HFFc6 (cell line): ENCODE data around the gene TNNI2. TPM values are rescaled to one million over a fixed set of nuclear protein-coding genes. Genes with fewer than 3 reads are reported as not detected.

Experiments
- DNase-seq: peaks from one replicate; pipeline ENCODE4 v3.0.0-alpha.2; 2018
- H3K27ac Mint-ChIP-seq: 2 replicates; pipeline ENCODE4 v1.8.0; 2020; ENCODE audit warnings: mild to moderate bottlenecking, mixed read lengths
- H3K27me3 Mint-ChIP-seq: 2 replicates; pipeline ENCODE4 v1.8.0; 2021; ENCODE audit warnings: mild to moderate bottlenecking, moderate library complexity, mixed read lengths; ENCODE audit not compliant: insufficient read depth
- H3K36me3 Mint-ChIP-seq: 2 replicates; pipeline ENCODE4 v1.8.0; 2021; ENCODE audit warnings: low read depth, mixed read lengths
- H3K4me1 Mint-ChIP-seq: 2 replicates; pipeline ENCODE4 v1.8.0; 2020; ENCODE audit warnings: low read depth, mixed read lengths
- H3K4me3 Mint-ChIP-seq: 2 replicates; pipeline ENCODE4 v1.8.0; 2020; ENCODE audit warnings: mild to moderate bottlenecking, moderate library complexity, mixed read lengths
- H3K9me3 Mint-ChIP-seq: 2 replicates; pipeline ENCODE4 v1.8.0; 2020; ENCODE audit warnings: mild to moderate bottlenecking, mixed read lengths
- CTCF ChIP-seq: fragments of 200-600 bp; sonication (generic); IDR thresholded peaks from 2 replicates; pipeline ENCODE4 v1.5.0; 2021; ENCODE audit warnings: antibody characterized with exemption, mild to moderate bottlenecking
- total RNA-seq, 6 experiments: library from RNA; stranded (reverse); fragmentation: NEBNext Ultra II Directional; extraction: Animal tissue kit (Norgen Biotek cat#: 25700); gene quantifications; 2 replicates in 1 of 6; 3 replicates in 5 of 6; pipeline ENCODE4 v1.2.3, GENCODE V29; 2021

Gene TNNI2
- total RNA-seq, 6 experiments from 2014 or later, result not detected

DNA sequence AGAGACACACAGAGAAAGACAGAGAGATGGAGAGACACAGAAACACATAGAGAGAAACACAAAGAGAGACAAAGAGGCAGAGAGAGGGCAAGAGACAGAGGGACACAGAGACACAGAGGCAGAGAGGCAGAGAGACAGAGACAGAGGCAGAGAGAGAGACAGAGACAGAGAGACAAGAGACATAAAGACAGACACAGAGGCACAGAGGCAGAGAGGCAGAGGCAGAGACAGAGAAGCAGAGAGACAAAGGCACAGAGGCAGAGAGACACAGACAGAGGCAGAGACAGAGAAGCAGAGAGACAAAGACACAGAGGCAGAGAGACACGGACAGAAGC lies 6.3 kb downstream of the TNNI2 start:
- H3K9me3 Mint-ChIP-seq, result no peaks in the 10 kb centered on the region
- no peak overlapping the region for H3K4me3 Mint-ChIP-seq
- peaks cover 38% of the 10 kb centered on the region for H3K27me3 Mint-ChIP-seq
- no peak for DNase-seq
- H3K4me1 Mint-ChIP-seq, result no peaks in the 10 kb centered on the region; the same call in 1 of the 2 replicates
- no peaks in the 10 kb centered on the region for H3K36me3 Mint-ChIP-seq
- no peak overlapping the region for H3K27ac Mint-ChIP-seq
- TF ChIP-seq CTCF, result no peak

DNA sequence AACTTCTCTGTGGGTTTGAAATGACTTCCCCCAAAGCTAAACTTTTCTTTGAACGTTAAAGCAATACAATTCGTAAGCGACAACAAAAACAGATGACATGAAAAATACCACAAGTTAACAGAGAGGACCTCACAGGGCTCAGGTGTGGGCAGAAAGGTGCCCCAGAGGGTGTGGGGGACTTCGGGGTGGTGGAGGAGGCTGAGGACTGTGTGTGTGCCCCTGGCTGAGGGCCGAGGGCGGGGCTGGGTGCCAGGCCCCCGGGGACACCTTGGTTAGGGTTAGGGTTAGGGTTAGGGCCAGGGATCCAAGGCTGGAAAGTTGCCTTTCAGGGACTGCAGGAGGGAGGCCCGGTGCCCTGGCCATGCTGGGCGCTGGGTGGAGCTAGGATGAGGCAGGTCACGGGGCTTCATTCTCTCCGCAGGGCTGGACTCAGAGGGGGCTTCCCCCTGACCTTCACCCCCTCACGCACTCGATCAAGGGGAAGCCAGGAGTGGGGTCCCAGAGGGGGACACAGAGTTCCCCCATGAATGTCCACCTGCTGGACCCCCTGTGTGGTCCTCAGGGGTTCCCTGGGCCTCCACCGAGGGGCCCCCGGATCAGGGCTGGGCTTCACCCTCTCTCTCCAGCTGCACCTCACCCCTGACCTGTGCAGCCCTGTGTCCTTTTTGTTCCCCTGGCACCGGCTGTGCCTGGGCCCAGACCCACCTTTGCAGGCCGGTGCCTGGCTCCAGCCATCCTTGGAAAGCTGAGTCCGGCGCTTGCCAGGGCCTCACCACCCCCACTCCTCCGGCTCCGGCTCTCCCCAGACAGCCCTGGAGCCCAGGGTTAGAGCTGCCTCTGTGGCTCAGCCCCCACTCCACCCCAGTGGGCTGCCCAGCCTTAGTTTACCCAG lies 7.0 kb downstream of the TNNI2 start:
- no peak for DNase-seq
- Mint-ChIP-seq H3K9me3 (no peaks in the 10 kb centered on the region), H3K27me3 (peaks cover 38% of the 10 kb centered on the region), H3K4me1 (no peaks in the 10 kb centered on the region; the same call in 1 of the 2 replicates), H3K36me3 (no peaks in the 10 kb centered on the region), H3K27ac (no peak overlapping the region), H3K4me3 (no peak overlapping the region)
- TF ChIP-seq CTCF, result no peak

- TF ChIP-seq CTCF, result no peak
- H3K4me3 Mint-ChIP-seq, result no peak overlapping the region
- no peaks in the 10 kb centered on the region for H3K9me3 Mint-ChIP-seq
- no peaks in the 10 kb centered on the region; the same call in 1 of the 2 replicates for H3K4me1 Mint-ChIP-seq
- DNase-seq, result no peak
- no peaks in the 10 kb centered on the region for H3K36me3 Mint-ChIP-seq
- peaks cover 39% of the 10 kb centered on the region for H3K27me3 Mint-ChIP-seq
- H3K27ac Mint-ChIP-seq, result no peak overlapping the region
Observed at GRCh38 chr11:1846453-1846932, 7.7 kb downstream of the TNNI2 start.

DNA sequence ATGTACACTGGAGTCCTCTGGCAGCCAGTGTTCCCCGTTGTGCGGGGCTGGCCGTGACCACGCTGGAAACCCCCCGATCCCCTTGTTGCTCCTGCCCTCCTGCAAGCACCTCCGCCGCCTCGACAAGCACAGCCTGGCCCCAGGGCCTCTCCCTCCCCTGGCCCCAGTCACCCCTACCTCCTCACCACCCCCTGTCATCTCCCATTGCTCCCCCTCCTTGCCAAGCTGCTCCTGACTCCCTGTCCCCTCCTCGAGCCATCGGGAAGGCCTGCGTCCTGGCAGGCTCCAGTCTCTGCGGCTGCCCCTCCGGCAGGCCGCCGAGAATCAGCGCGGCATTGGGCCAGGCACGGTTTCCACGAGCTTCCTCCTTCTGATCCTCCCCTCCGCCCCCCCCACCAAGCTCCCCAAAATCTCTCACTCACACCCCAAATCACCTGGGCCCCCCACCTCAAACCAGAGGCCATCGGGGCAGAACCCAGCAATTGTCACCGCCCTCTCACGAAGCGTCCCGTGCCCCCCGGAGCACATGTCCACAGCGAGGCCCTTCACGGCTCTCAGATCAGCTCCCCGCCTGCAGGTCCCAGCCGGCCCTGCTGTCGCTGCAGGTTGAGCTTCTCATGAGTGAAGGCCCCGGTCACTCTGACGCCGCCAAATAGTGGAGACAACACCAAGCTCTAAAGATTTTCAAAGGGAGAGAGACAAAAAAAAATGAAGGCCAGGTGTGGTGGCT lies 8.4 kb downstream of the TNNI2 start:
- DNase-seq, result no peak
- Mint-ChIP-seq H3K4me3 (no peak overlapping the region), H3K36me3 (no peaks in the 10 kb centered on the region), H3K4me1 (no peaks in the 10 kb centered on the region; the same call in 1 of the 2 replicates), H3K9me3 (no peaks in the 10 kb centered on the region), H3K27me3 (peaks cover 40% of the 10 kb centered on the region), H3K27ac (no peak overlapping the region)
- TF ChIP-seq CTCF, result no peak

DNA sequence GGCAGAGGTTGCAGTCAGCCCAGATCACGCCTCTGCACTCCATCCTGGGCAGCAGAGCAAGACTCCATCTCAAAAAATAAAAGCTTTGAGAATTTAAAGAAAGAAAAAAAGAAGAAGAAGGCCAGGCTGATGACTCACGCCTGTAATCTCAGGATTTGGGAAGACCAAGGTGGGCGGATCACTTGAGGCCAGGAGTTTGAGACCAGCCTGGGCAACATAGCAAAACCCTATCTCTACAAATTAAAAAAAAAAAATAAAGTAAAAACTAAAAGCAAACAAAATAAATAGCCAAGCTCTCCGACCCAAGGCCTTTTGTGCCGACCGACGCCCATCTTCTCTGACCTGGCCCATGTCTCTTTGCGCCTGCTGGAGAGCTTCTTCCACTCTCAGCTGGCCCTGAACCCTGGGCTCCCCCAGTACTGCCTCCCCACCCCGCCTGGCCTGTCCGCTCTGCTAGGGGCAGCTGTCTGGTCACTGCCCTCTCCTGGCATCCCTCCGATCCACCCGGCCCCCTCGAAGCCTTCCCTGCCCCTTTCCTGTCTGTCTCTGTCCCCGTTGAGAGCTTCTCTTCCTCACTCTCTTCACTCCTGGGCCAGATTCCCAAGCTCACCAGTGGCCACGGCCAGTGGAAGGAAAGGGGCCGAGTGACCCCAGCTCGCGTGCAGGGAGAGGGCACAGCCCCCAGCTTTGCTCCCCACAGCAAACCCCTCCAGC lies 9.3 kb downstream of the TNNI2 start:
- Mint-ChIP-seq H3K27me3 (peaks cover 41% of the 10 kb centered on the region), H3K9me3 (no peaks in the 10 kb centered on the region), H3K36me3 (no peaks in the 10 kb centered on the region), H3K4me3 (no peak overlapping the region), H3K4me1 (no peaks in the 10 kb centered on the region; the same call in 1 of the 2 replicates), H3K27ac (no peak overlapping the region)
- DNase-seq, result no peak
- TF ChIP-seq CTCF, result no peak
